ENCODE data around the gene ATP6V1D. TPM values are rescaled to one million over a fixed set of nuclear protein-coding genes. Genes with fewer than 3 reads are reported as not detected.

Gene ATP6V1D
- polyA plus RNA-seq, 2 of the 4 experiments (the other 2 are of a cell fraction) = 81.7 to 104 TPM

- TF ChIP-seq, protein P1, sequence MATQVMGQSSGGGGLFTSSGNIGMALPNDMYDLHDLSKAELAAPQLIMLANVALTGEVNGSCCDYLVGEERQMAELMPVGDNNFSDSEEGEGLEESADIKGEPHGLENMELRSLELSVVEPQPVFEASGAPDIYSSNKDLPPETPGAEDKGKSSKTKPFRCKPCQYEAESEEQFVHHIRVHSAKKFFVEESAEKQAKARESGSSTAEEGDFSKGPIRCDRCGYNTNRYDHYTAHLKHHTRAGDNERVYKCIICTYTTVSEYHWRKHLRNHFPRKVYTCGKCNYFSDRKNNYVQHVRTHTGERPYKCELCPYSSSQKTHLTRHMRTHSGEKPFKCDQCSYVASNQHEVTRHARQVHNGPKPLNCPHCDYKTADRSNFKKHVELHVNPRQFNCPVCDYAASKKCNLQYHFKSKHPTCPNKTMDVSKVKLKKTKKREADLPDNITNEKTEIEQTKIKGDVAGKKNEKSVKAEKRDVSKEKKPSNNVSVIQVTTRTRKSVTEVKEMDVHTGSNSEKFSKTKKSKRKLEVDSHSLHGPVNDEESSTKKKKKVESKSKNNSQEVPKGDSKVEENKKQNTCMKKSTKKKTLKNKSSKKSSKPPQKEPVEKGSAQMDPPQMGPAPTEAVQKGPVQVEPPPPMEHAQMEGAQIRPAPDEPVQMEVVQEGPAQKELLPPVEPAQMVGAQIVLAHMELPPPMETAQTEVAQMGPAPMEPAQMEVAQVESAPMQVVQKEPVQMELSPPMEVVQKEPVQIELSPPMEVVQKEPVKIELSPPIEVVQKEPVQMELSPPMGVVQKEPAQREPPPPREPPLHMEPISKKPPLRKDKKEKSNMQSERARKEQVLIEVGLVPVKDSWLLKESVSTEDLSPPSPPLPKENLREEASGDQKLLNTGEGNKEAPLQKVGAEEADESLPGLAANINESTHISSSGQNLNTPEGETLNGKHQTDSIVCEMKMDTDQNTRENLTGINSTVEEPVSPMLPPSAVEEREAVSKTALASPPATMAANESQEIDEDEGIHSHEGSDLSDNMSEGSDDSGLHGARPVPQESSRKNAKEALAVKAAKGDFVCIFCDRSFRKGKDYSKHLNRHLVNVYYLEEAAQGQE (IDR thresholded peaks at IDR 0.05) = no peak
- no peak for TF ChIP-seq NFE2L2 (conservative IDR thresholded peaks at IDR 0.05; ENCODE audit: low read length)
- TF ChIP-seq, protein P2, sequence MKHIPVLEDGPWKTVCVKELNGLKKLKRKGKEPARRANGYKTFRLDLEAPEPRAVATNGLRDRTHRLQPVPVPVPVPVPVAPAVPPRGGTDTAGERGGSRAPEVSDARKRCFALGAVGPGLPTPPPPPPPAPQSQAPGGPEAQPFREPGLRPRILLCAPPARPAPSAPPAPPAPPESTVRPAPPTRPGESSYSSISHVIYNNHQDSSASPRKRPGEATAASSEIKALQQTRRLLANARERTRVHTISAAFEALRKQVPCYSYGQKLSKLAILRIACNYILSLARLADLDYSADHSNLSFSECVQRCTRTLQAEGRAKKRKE (CRISPR knock-in tag; IDR thresholded peaks at IDR 0.05; ENCODE audit: low read depth) = no peak
- no peak for TF ChIP-seq CHD2 (IDR thresholded peaks at IDR 0.05; ENCODE audit: low read length, partially characterized antibody)
- TF ChIP-seq TFCP2L1 (CRISPR knock-in tag; IDR thresholded peaks at IDR 0.05) = no peak
- TF ChIP-seq MAFK (IDR thresholded peaks at IDR 0.05; ENCODE audit: partially characterized antibody) = no peak
- no peak for TF ChIP-seq RCOR1 (IDR thresholded peaks at IDR 0.05; ENCODE audit: low read depth, low read length)
- TF ChIP-seq CBX2 (IDR thresholded peaks at IDR 0.05; ENCODE audit: borderline replicate concordance, low read depth) = no peak
These were observed 46.2 kb upstream of the ATP6V1D start (continued) for GRCh38 chr14:67405771-67406170.

DNA sequence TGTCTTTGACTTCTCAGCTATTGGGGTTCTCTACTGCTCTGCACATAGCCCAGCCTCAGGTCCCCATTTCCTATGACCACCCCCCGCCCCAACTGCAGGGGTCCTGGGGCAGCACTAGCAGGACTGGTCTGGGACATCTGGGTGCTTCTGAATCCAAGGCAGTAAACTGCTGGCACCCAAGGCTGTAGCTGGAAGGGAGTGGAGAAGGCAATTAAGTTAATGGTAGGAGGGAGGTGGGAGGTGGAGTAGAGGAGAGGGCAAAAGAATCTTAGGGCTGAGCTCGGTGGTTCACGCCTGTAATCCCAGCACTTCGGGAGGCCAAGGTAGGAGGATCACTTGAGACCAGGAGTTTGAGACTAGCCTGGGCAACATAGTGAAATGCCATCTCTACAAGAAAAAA lies 40.8 kb upstream of the ATP6V1D start:
- Histone ChIP-seq H3K4me1 (no peaks in the 10 kb centered on the region), H3K27ac (no peak overlapping the region), H3K9me3 (no peaks in the 10 kb centered on the region), H3K4me3 (no peak overlapping the region), H3K4me2 (no peak overlapping the region)
- FAIRE-seq = no peak
- POLR2A ChIA-PET = no interaction called here
- ATAC-seq = no peak
- WGBS (ENCODE audit: missing lambda C conversion rate) = 81% methylated on average over 4 of the region's 4 CpGs
- no peak for DNase-seq (ENCODE audit: low read depth in 1 of 2, low spot score in 1 of 2)
- TF ChIP-seq RCOR1 (IDR thresholded peaks at IDR 0.05; ENCODE audit: low read depth, low read length) (no peak), KDM1A (IDR thresholded peaks at IDR 0.05; ENCODE audit: low read depth) (no peak), RFX5 (IDR thresholded peaks at IDR 0.05) (no peak), NFE2L2 (conservative IDR thresholded peaks at IDR 0.05; ENCODE audit: low read length) (no peak), HOXB13 (CRISPR knock-in tag; IDR thresholded peaks at IDR 0.05; ENCODE audit: low read depth) (no peak), MAZ (IDR thresholded peaks at IDR 0.05; ENCODE audit: borderline replicate concordance, low read depth, low read length) (no peak), EHMT2 (IDR thresholded peaks at IDR 0.05; ENCODE audit: low read depth) (no peak), HEYL (CRISPR knock-in tag; IDR thresholded peaks at IDR 0.05) (no peak), TFCP2L1 (CRISPR knock-in tag; IDR thresholded peaks at IDR 0.05) (no peak)
- CTCF ChIA-PET = interaction anchor here (1.1 kb wide), 1 partner anchor 8 kb away, joined by 3 read pairs; no protein-coding TSS in a partner anchor

DNA sequence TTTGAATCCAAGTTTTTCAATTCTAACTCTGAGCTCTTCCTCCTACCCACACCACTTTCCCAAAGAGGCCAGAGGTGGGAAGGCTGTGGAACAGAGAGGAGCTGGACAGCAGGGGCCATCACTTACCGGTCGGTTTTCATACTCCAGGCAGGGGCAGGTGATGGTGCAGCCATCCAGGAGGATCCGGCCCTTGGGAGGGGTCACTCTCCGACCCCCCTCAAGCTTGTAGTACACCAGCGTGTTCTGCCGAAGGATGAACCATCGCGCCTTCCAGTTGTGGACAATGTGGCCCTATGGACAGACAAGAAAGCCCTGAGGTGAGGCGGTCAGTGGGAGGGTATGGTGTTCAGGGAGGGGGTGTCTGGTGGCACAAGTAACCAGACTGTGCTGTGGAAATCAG lies 37.9 kb upstream of the ATP6V1D start:
- no peaks in the 10 kb centered on the region for H3K9me3 ChIP-seq
- H3K4me2 ChIP-seq = no peak overlapping the region
- 91% methylated on average over 9 of the region's 9 CpGs for WGBS (ENCODE audit: missing lambda C conversion rate)
- H3K4me1 ChIP-seq = no peaks in the 10 kb centered on the region
- no peak overlapping the region for H3K4me3 ChIP-seq
- no peak overlapping the region for H3K27ac ChIP-seq
- POLR2A ChIA-PET = no interaction called here
- ATAC-seq = no peak
- FAIRE-seq = no peak
- CTCF ChIA-PET = interaction anchor here (0.6 to 1.1 kb wide), 3 partner anchors 11 to 307 kb away, joined by 3 read pairs; no protein-coding TSS in a partner anchor
- TF ChIP-seq ZSCAN20 (CRISPR knock-in tag; IDR thresholded peaks at IDR 0.05) = no peak
- no peak for TF ChIP-seq HES2 (IDR thresholded peaks at IDR 0.05)
- TF ChIP-seq HMGXB4 (CRISPR knock-in tag; IDR thresholded peaks at IDR 0.05; ENCODE audit: borderline replicate concordance) = no peak
- TF ChIP-seq POLR2A (IDR thresholded peaks at IDR 0.05; ENCODE audit: low read length) = no peak
- no peak for TF ChIP-seq MAZ (IDR thresholded peaks at IDR 0.05; ENCODE audit: borderline replicate concordance, low read depth, low read length)
- no peak for TF ChIP-seq HEYL (CRISPR knock-in tag; IDR thresholded peaks at IDR 0.05)
- no peak for TF ChIP-seq RAD21 (conservative IDR thresholded peaks at IDR 0.05 in 1 of 2, IDR thresholded peaks at IDR 0.05 in 1 of 2)
- no peak for DNase-seq (ENCODE audit: low read depth in 1 of 2, low spot score in 1 of 2)
